ENCODE data around the gene SCYGR8. TPM values are rescaled to one million over a fixed set of nuclear protein-coding genes. Genes with fewer than 3 reads are reported as not detected.

Gene SCYGR8
- not detected in 2 replicates for total RNA-seq

GRCh38 chr2:227745594-227745993 is at the start of gene SCYGR8:
TSS of gene SCYGR8 (plus strand) at chr2:227745894. CDS start at chr2:227745894, 0 bp downstream.

GRCh38 chr2:227717687-227718567 is 27.8 kb upstream of the SCYGR8 start, which contains the start of gene SLC19A3:
TSS of gene SLC19A3 (minus strand) at chr2:227718028. CDS start at chr2:227702318, 15,710 bp downstream.

GRCh38 chr2:227724394-227725039 is 21.2 kb upstream of the SCYGR8 start, which contains the start of gene SCYGR6:
TSS of gene SCYGR6 (minus strand) at chr2:227724757. CDS start at chr2:227724757, 0 bp downstream.

GRCh38 chr2:227728035-227728434 is 17.7 kb upstream of the SCYGR8 start, which contains the start of gene SCYGR7:
TSS of gene SCYGR7 (plus strand) at chr2:227728335. CDS start at chr2:227728335, 0 bp downstream.

Other genes with a start within 250 kb of the SCYGR8 start
- gene SCYGR2, start 147.0 kb upstream of the SCYGR8 start, total RNA-seq: not detected in 2 replicates
- gene SCYGR3, start 131.1 kb upstream of the SCYGR8 start, total RNA-seq: not detected in 2 replicates
- gene SCYGR4, start 128.4 kb upstream of the SCYGR8 start, total RNA-seq: not detected in 2 replicates
- gene SCYGR5, start 79.1 kb upstream of the SCYGR8 start, total RNA-seq: not detected in 2 replicates
- 0.18 and 2.4 TPM in 2 replicates for gene SLC19A3, start 27.9 kb upstream of the SCYGR8 start, total RNA-seq
- gene SCYGR6, start 21.1 kb upstream of the SCYGR8 start, total RNA-seq: not detected in 2 replicates
- gene SCYGR7, start 17.6 kb upstream of the SCYGR8 start, total RNA-seq: not detected in 2 replicates
- 0.92 and 3.0 TPM in 2 replicates for gene CCL20, start 67.9 kb downstream of the SCYGR8 start, total RNA-seq
- 0.59 and 2.4 TPM in 2 replicates for gene DAW1, start 125.7 kb downstream of the SCYGR8 start, total RNA-seq

Data from smooth muscle cell of the umbilical artery (primary cell).